H1 (cell line): ENCODE data around the gene DIS3L. TPM values are rescaled to one million over a fixed set of nuclear protein-coding genes. Genes with fewer than 3 reads are reported as not detected.

Experiments used
- CTCF ChIA-PET: fragments of 300-600 bp; sonication (Branson Sonifier 250); formaldehyde crosslinking; loops from one replicate; lab custom pipeline; 2021; ENCODE audit not compliant: partially characterized antibody; lab: Charles Lee
- POLR2A ChIA-PET: fragments of 300-600 bp; sonication (Branson Sonifier 250); formaldehyde crosslinking; loops from one replicate; lab custom pipeline; 2021; ENCODE audit warnings: inconsistent platforms; ENCODE audit not compliant: partially characterized antibody; lab: Charles Lee
- DNase-seq, 2 experiments: peaks; one replicate each; pipeline versions ENCODE4 v3.0.0 to v3.0.0-alpha.2; 2010 to 2022; ENCODE audit warnings: low spot score in 2 of 2, low read depth in 1 of 2, mixed read lengths in 1 of 2
- FAIRE-seq: peaks from 2 replicates; lab custom pipeline; 2011; peaks lifted over from hg19 to GRCh38; lab: Jason Lieb, UNC
- H2AFZ ChIP-seq: 2 replicates; pipeline ENCODE4 v1.8.1; 2012; ENCODE audit warnings: low read length, inconsistent platforms
- H2AK5ac ChIP-seq: 2 replicates; pipeline ENCODE4 v1.6.1; 2013; ENCODE audit warnings: low read depth, low read length
- H2BK120ac ChIP-seq: replicated peaks from 2 replicates; pipeline ENCODE3; 2013; ENCODE audit warnings: low read depth, low read length, inconsistent platforms
- H2BK12ac ChIP-seq: 2 replicates; pipeline ENCODE4 v1.6.1; 2013; ENCODE audit warnings: low read depth, low read length
- H2BK15ac ChIP-seq: 2 replicates; pipeline ENCODE4 v1.6.1; 2013; ENCODE audit warnings: low read length
- H2BK20ac ChIP-seq: 2 replicates; pipeline ENCODE4 v1.6.1; 2013; ENCODE audit warnings: low read length
- H2BK5ac ChIP-seq: 2 replicates; pipeline ENCODE4 v1.6.1; 2013; ENCODE audit warnings: low read depth, low read length
- H3K14ac ChIP-seq: 2 replicates; pipeline ENCODE4 v1.6.1; 2013; ENCODE audit warnings: inconsistent platforms; ENCODE audit not compliant: insufficient read length
- H3K18ac ChIP-seq: 2 replicates; pipeline ENCODE4 v1.6.1; 2013; ENCODE audit warnings: low read length; ENCODE audit errors: extremely low read depth
- H3K23ac ChIP-seq: 2 replicates; pipeline ENCODE4 v1.6.1; 2013; ENCODE audit warnings: inconsistent platforms; ENCODE audit not compliant: insufficient read length
- H3K23me2 ChIP-seq: 2 replicates; pipeline ENCODE4 v1.6.1; 2013; ENCODE audit warnings: low read depth, low read length
- H3K27ac ChIP-seq: 2 replicates; pipeline ENCODE4 v1.6.1; 2011; ENCODE audit warnings: low read depth, low read length, inconsistent platforms
- H3K27me3 ChIP-seq, 4 experiments: replicated peaks in 1 of 4; 1 replicate in 1 of 4; 2 replicates in 3 of 4; pipeline versions ENCODE4 v1.6.1 to v1.8.1; 2011 to 2013; ENCODE audit warnings: low read length in 3 of 4, mild to moderate bottlenecking in 3 of 4, inconsistent platforms in 2 of 4, mixed read lengths in 2 of 4, moderate library complexity in 1 of 4; ENCODE audit not compliant: control insufficient read depth in 3 of 4, insufficient read depth in 3 of 4; ENCODE audit errors: extremely low read depth in 1 of 4
- H3K36me3 ChIP-seq, 4 experiments: 2 replicates each; pipeline versions ENCODE4 v1.6.1 to v1.8.1; 2011 to 2013; ENCODE audit warnings: mild to moderate bottlenecking in 4 of 4, low read length in 3 of 4, moderate library complexity in 2 of 4, control low read depth in 1 of 4, inconsistent platforms in 1 of 4; ENCODE audit not compliant: insufficient read depth in 4 of 4, control insufficient read depth in 2 of 4
- H3K4ac ChIP-seq: replicated peaks from 2 replicates; pipeline ENCODE3; 2013; ENCODE audit warnings: low read length, low read depth, mixed read lengths, inconsistent platforms; ENCODE audit not compliant: insufficient read length
- H3K4me1 ChIP-seq, 4 experiments: replicated peaks in 1 of 4; 1 replicate in 1 of 4; 2 replicates in 3 of 4; pipeline versions ENCODE4 v1.6.1 to v1.8.1; 2011 to 2013; ENCODE audit warnings: low read length in 3 of 4, inconsistent platforms in 2 of 4, mixed read lengths in 1 of 4; ENCODE audit not compliant: insufficient read depth in 4 of 4, control insufficient read depth in 3 of 4
- H3K4me2 ChIP-seq, 2 experiments: 2 replicates each; pipeline versions ENCODE4 v1.6.1 to v1.8.1; 2011 to 2013; ENCODE audit warnings: low read depth in 2 of 2, low read length in 2 of 2, control low read depth in 1 of 2, inconsistent platforms in 1 of 2, mild to moderate bottlenecking in 1 of 2; ENCODE audit not compliant: insufficient read depth in 1 of 2
- H3K4me3 ChIP-seq, 4 experiments: fragments of 200-600, 300-600 bp in 1 of 4; sonication (generic), shearing (Covaris generic), sonication (Bioruptor Twin) in 1 of 4; 2 replicates each; pipeline versions ENCODE4 v1.5.1 to v1.8.1; 2011 to 2016; ENCODE audit warnings: low read length in 4 of 4, low read depth in 3 of 4, control low read depth in 2 of 4, inconsistent platforms in 2 of 4, mild to moderate bottlenecking in 2 of 4, mixed read lengths in 1 of 4, moderate library complexity in 1 of 4; ENCODE audit not compliant: insufficient read depth in 2 of 4; ENCODE audit errors: extremely low read depth in 1 of 4
- H3K56ac ChIP-seq: replicated peaks from 2 replicates; pipeline ENCODE3; 2013; ENCODE audit warnings: low read depth, mild to moderate bottlenecking, mixed read lengths, low read length, inconsistent platforms; ENCODE audit not compliant: insufficient read length
- H3K79me1 ChIP-seq: 2 replicates; pipeline ENCODE4 v1.6.1; 2013; ENCODE audit warnings: low read depth, low read length, control low read depth
- H3K79me2 ChIP-seq, 2 experiments: 2 replicates each; pipeline versions ENCODE4 v1.6.1 to v1.8.1; 2012 to 2013; ENCODE audit warnings: low read length in 2 of 2, mild to moderate bottlenecking in 2 of 2, inconsistent platforms in 1 of 2; ENCODE audit not compliant: insufficient read depth in 2 of 2, control insufficient read depth in 1 of 2
- H3K9ac ChIP-seq, 4 experiments: replicated peaks in 1 of 4; 1 replicate in 1 of 4; 2 replicates in 3 of 4; pipeline versions ENCODE4 v1.6.1 to v1.8.1; 2011 to 2013; ENCODE audit warnings: low read depth in 3 of 4, low read length in 3 of 4, control low read depth in 2 of 4, mild to moderate bottlenecking in 2 of 4, moderate library complexity in 2 of 4, inconsistent platforms in 1 of 4; ENCODE audit errors: extremely low read depth in 1 of 4
- H3K9me3 ChIP-seq, 2 experiments: 2 replicates each; pipeline versions ENCODE4 v1.6.1 to v1.8.1; 2012 to 2013; ENCODE audit warnings: mild to moderate bottlenecking in 2 of 2, moderate library complexity in 2 of 2, control low read depth in 1 of 2, inconsistent platforms in 1 of 2, low read depth in 1 of 2, low read length in 1 of 2, mixed read lengths in 1 of 2; ENCODE audit not compliant: insufficient read depth in 2 of 2
- H4K20me1 ChIP-seq, 2 experiments: replicated peaks in 1 of 2; 2 replicates each; pipeline versions ENCODE3 to v1.8.1; 2011 to 2013; ENCODE audit warnings: inconsistent platforms in 2 of 2, low read length in 2 of 2, mild to moderate bottlenecking in 1 of 2; ENCODE audit not compliant: insufficient read depth in 2 of 2, control insufficient read depth in 1 of 2
- H4K5ac ChIP-seq: 2 replicates; pipeline ENCODE4 v1.6.1; 2013; ENCODE audit warnings: low read length, low read depth, mixed read lengths, inconsistent platforms; ENCODE audit not compliant: insufficient read length
- H4K8ac ChIP-seq: 2 replicates; pipeline ENCODE4 v1.8.0; 2013; ENCODE audit warnings: mild to moderate bottlenecking, moderate library complexity, low read length, inconsistent platforms; ENCODE audit not compliant: insufficient read depth; ENCODE audit errors: extremely low read depth
- H4K91ac ChIP-seq: replicated peaks from 2 replicates; pipeline ENCODE3; 2013; ENCODE audit warnings: low read length, mixed read lengths, inconsistent platforms; ENCODE audit not compliant: insufficient read length
- ASH2L ChIP-seq: fragments of 200-600, 300-600 bp; sonication (generic); IDR thresholded peaks from one replicate; pipeline ENCODE4 v1.7.1; 2017; ENCODE audit warnings: low read length
- BCL11A ChIP-seq, 2 experiments: IDR thresholded peaks; one replicate each; pipeline ENCODE4 v1.6.1; 2011; ENCODE audit warnings: low read depth in 2 of 2, low read length in 2 of 2, mild to moderate bottlenecking in 2 of 2
- BRCA1 ChIP-seq: IDR thresholded peaks from 2 replicates; pipeline ENCODE4 v1.6.1; 2012; ENCODE audit warnings: low read depth, low read length, improper control_type of control experiment
- CEBPB ChIP-seq: IDR thresholded peaks from 2 replicates; pipeline ENCODE4 v1.6.1; 2012; ENCODE audit warnings: low read depth, low read length
- CHD2 ChIP-seq: IDR thresholded peaks from 2 replicates; pipeline ENCODE4 v1.6.1; 2012; ENCODE audit warnings: low read length, improper control_type of control experiment
- CREB1 ChIP-seq: IDR thresholded peaks from 2 replicates; pipeline ENCODE4 v1.6.1; 2012; ENCODE audit warnings: inconsistent platforms
- CTBP2 ChIP-seq: IDR thresholded peaks from 2 replicates; pipeline ENCODE4 v1.7.0; 2011; ENCODE audit warnings: borderline replicate concordance, mild to moderate bottlenecking, moderate library complexity, mixed read lengths, low read length; ENCODE audit not compliant: insufficient read depth, insufficient read length
- HDAC2 ChIP-seq, 2 experiments: fragments of 300-600 bp in 1 of 2; sonication (generic) in 1 of 2; IDR thresholded peaks; 2 replicates each; pipeline ENCODE4 v1.6.1; 2011 to 2012; ENCODE audit warnings: low read depth in 2 of 2, low read length in 2 of 2, mild to moderate bottlenecking in 2 of 2, moderate library complexity in 2 of 2, borderline replicate concordance in 1 of 2, inconsistent platforms in 1 of 2
- POLR2A ChIP-seq, 2 experiments: IDR thresholded peaks; 1 replicate in 1 of 2; 2 replicates in 1 of 2; pipeline ENCODE4 v1.6.1; 2011; ENCODE audit warnings: low read depth in 2 of 2, low read length in 2 of 2, mild to moderate bottlenecking in 2 of 2; ENCODE audit errors: control extremely low read depth in 1 of 2
- POLR2AphosphoS5 ChIP-seq: IDR thresholded peaks from 2 replicates; pipeline ENCODE4 v1.6.1; 2011; ENCODE audit warnings: low read depth, low read length
- RFX5 ChIP-seq: IDR thresholded peaks from 2 replicates; pipeline ENCODE4 v1.6.1; 2011; ENCODE audit warnings: low read depth, low read length, improper control_type of control experiment, borderline replicate concordance
- RNF2 ChIP-seq: fragments of 200-900, 300-1000 bp; sonication (generic); IDR thresholded peaks from 2 replicates; pipeline ENCODE4 v1.7.1; 2016; ENCODE audit warnings: borderline replicate concordance, low read depth, mild to moderate bottlenecking, antibody characterized with exemption, low read length; ENCODE audit not compliant: poor library complexity, severe bottlenecking; ENCODE audit errors: missing control alignments
- SP2 ChIP-seq: IDR thresholded peaks from 2 replicates; pipeline ENCODE4 v1.6.1; 2012; ENCODE audit warnings: mild to moderate bottlenecking, low read length, inconsistent platforms
- SRF ChIP-seq: IDR thresholded peaks from 2 replicates; pipeline ENCODE4 v1.6.1; 2011; ENCODE audit warnings: mild to moderate bottlenecking, low read depth, low read length, moderate library complexity
- TCF12 ChIP-seq: IDR thresholded peaks from 2 replicates; pipeline ENCODE4 v1.6.1; 2011; ENCODE audit warnings: low read depth, mild to moderate bottlenecking, low read length
- WGBS, 2 experiments: shearing (Covaris generic) in 1 of 2; methylation state at CpG; one replicate each; pipeline versions ENCODE4 v1.1.6 to v1.1.7; 2013 to 2015; ENCODE audit warnings: low lambda C conversion rate in 2 of 2, mixed read lengths in 2 of 2, inconsistent platforms in 1 of 2, low coverage in 1 of 2, missing lambda C conversion rate in 1 of 2; ENCODE audit not compliant: insufficient replicate concordance in 2 of 2, insufficient coverage in 1 of 2, insufficient read length in 1 of 2; ENCODE audit errors: extremely low coverage in 1 of 2, missing lambda C conversion rate in 1 of 2; 5-methylcytosine and 5-hydroxymethylcytosine counted together
- polyA plus RNA-seq, 7 experiments: library from polyadenylated mRNA; depleted of rRNA in 3 of 7; stranded (reverse) in 5 of 7; unstranded in 2 of 7; fragments of >200 nt in 5 of 7; fragments of 200-250 nt in 2 of 7; gene quantifications; 1 replicate in 5 of 7; 2 replicates in 1 of 7; 4 replicates in 1 of 7; pipeline versions ENCODE4 v1.2.1 to v1.2.3, GENCODE V29; 2011 to 2013; ENCODE audit warnings: missing spikeins in 2 of 7, mixed read lengths in 2 of 7
- total RNA-seq: library from RNA; stranded (reverse); fragmentation: NEBNext Ultra II Directional; extraction: Animal tissue kit (Norgen Biotek cat#: 25700); gene quantifications from 2 replicates; pipeline ENCODE4 v1.2.1, GENCODE V29; 2021

The DIS3L gene
- total and polyA plus RNA-seq, 2 of the 8 experiments (the other 6 are each of a cell fraction or from before 2014, with no cell fraction given), result 8.7 to 25.0 TPM

- WGBS, 2 experiments, result 84% methylated on average over 3 of the region's 3 CpGs; no CpG with 5 or more reads in 1 of the 2 experiments
- no peak overlapping the region for H2AK5ac ChIP-seq
- FAIRE-seq (no peak), DNase-seq (no peak)
- H2AFZ ChIP-seq, result no peak overlapping the region
- no peak overlapping the region for H3K56ac ChIP-seq
- ChIA-PET CTCF (interaction anchor here (0.6 kb wide), 1 partner anchor 50 kb away, joined by 3 read pairs; no protein-coding TSS in a partner anchor), POLR2A (no interaction called here)
- H2BK15ac ChIP-seq, result no peak overlapping the region
- peaks cover 0 to 2% of the 10 kb centered on the region in 2 experiments for H4K20me1 ChIP-seq
- H3K23me2 ChIP-seq, result no peaks in the 10 kb centered on the region
- H4K5ac ChIP-seq, result no peak overlapping the region
- peaks cover 0 to 13% (median 5%) of the 10 kb centered on the region in 4 experiments; a peak in 4 of 8 replicates for H3K36me3 ChIP-seq
- no peak overlapping the region for H4K91ac ChIP-seq
- no peak overlapping the region for H3K23ac ChIP-seq
- no peak overlapping the region for H3K18ac ChIP-seq
- H3K4me2 ChIP-seq, result no peak overlapping the region
- no peak overlapping the region for H2BK5ac ChIP-seq
- peaks cover 0 to 2% (median 0%) of the 10 kb centered on the region in 4 experiments; a peak in 1 of 7 replicates for H3K4me1 ChIP-seq
- no peak overlapping the region for H3K27ac ChIP-seq
- H3K4ac ChIP-seq, result no peak overlapping the region
- H3K79me1 ChIP-seq, result no peaks in the 10 kb centered on the region
- H3K79me2 ChIP-seq, result no peaks in the 10 kb centered on the region
- no peak overlapping the region for H3K14ac ChIP-seq
- H3K27me3 ChIP-seq, result no peaks in the 10 kb centered on the region
- no peaks in the 10 kb centered on the region for H3K9me3 ChIP-seq
- no peak overlapping the region for H2BK120ac ChIP-seq
- H2BK20ac ChIP-seq, result no peak overlapping the region
- H2BK12ac ChIP-seq, result no peak overlapping the region
- no peak for TF ChIP-seq POLR2AphosphoS5
- TF ChIP-seq CREB1, result no peak
- no peak for TF ChIP-seq TCF12
- TF ChIP-seq BRCA1, result no peak
- no peak for TF ChIP-seq HDAC2 (IDR thresholded peaks at IDR 0.05; ENCODE audit: borderline replicate concordance in 1 of 2, low read depth in 2 of 2, low read length in 2 of 2)
- no peak for TF ChIP-seq SP2
- TF ChIP-seq SRF, result no peak
- TF ChIP-seq RNF2, result no peak
- TF ChIP-seq CTBP2, result no peak
- TF ChIP-seq CEBPB, result no peak
- no peak for TF ChIP-seq POLR2A (IDR thresholded peaks at IDR 0.05; ENCODE audit: control extremely low read depth in 1 of 2, low read depth in 2 of 2, low read length in 2 of 2)
- no peak for TF ChIP-seq BCL11A (IDR thresholded peaks at IDR 0.05; ENCODE audit: low read depth in 2 of 2, low read length in 2 of 2)
- no peak for TF ChIP-seq ASH2L
- TF ChIP-seq RFX5, result no peak
- TF ChIP-seq CHD2, result no peak
- no peak overlapping the region for H3K4me3 ChIP-seq
- no peak overlapping the region for H4K8ac ChIP-seq
- H3K9ac ChIP-seq, result no peak overlapping the region
Observed at GRCh38 chr15:66306381-66306780, 13.0 kb downstream of the DIS3L start.
